ENCODE results near the gene NFAT5. TPM values are rescaled to one million over a fixed set of nuclear protein-coding genes. Genes with fewer than 3 reads are reported as not detected.
"Not testable (repeated sequence)": the region's sequence is repeated elsewhere in the genome, so short reads cannot be mapped to it uniquely, and the experiment has no call there.

The NFAT5 gene
- total RNA-seq, 1 donor from 2014 or later, result 14.3 TPM

DNA sequence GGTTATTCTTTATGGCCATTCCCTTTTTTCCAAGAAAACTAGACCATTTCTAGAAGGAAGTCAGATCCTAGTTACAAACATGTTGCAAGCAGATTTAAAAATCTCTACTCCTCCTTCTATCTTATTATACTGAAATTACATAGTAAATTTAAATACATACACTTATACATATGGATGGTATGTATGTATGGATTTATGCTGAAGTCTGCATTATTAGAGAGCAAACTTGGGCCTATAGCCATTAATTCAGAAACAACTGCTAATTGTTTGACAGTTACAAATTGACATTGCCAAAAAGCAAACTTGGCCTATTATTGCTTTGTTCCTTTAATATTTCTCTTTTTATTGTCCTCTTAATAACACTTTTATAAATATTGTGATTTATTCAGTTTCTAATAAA, 67.1 kb downstream of the NFAT5 start:
- H3K27ac Mint-ChIP-seq, result no peak overlapping the region
- TF ChIP-seq EZH2 (IDR thresholded peaks at IDR 0.05) (no peak), EZH2phosphoT487 (IDR thresholded peaks at IDR 0.05) (no peak), CTCF (IDR thresholded peaks at IDR 0.05) (no peak)

DNA sequence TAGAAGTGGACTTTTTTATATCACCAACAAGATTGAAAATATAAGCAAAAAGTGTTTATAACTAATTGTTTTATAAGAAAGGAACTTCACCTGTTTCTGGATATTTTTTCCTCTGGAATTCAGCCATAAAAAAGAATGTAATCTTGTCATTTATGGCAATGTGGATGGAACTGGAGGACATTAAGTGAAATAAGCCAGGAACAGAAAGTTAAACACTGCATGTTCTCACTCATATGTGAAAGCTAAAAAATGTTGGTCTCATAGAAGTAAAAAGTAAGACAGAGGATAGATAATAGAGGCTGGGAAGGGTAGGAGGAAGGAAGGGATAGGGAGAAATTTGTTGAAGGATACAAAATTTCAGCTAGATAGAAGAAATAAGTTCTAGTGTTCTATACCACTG, 67.6 kb downstream of the NFAT5 start:
- no peak overlapping the region for H3K4me2 ChIP-seq
- H3K79me2 ChIP-seq (ENCODE audit: low read depth), result no peaks in the 10 kb centered on the region
- H3K4me1 ChIP-seq, result no peaks in the 10 kb centered on the region
- Mint-ChIP-seq H3K4me3 (no peak overlapping the region), H3K27me3 (ENCODE audit: insufficient read depth, low read depth) (peaks cover 2% of the 10 kb centered on the region), H3K4me1 (no peaks in the 10 kb centered on the region), H3K27ac (no peak overlapping the region), H3K9me3 (peaks cover 22% of the 10 kb centered on the region), H3K36me3 (peaks cover 44% of the 10 kb centered on the region)
- no peaks in the 10 kb centered on the region for H4K20me1 ChIP-seq (ENCODE audit: low read depth)
- H3K27me3 ChIP-seq, result no peaks in the 10 kb centered on the region
- no peak for TF ChIP-seq CTCF (IDR thresholded peaks at IDR 0.05)
- no peak for TF ChIP-seq EZH2phosphoT487 (IDR thresholded peaks at IDR 0.05)
- TF ChIP-seq EZH2 (IDR thresholded peaks at IDR 0.05), result no peak
- H3K9me3 ChIP-seq (ENCODE audit: low read depth), result peaks cover 6% of the 10 kb centered on the region
- no peak for DNase-seq (ENCODE audit: low spot score)
- H3K36me3 ChIP-seq, result no peaks in the 10 kb centered on the region
- H3K4me3 ChIP-seq, result no peak overlapping the region
- no peak overlapping the region for H3K27ac ChIP-seq
- no peak overlapping the region for H2AFZ ChIP-seq (replicated peaks)
- no peaks in the 10 kb centered on the region for H3F3A ChIP-seq (ENCODE audit: low read depth)
- H3K9ac ChIP-seq, result no peak overlapping the region

More for the DNA sequence above, 67.1 kb downstream of the NFAT5 start:
- Histone ChIP-seq H3K9me3 (ENCODE audit: low read depth) (peaks cover 6% of the 10 kb centered on the region), H3K4me1 (no peaks in the 10 kb centered on the region), H3K4me2 (no peak overlapping the region), H3K79me2 (ENCODE audit: low read depth) (no peaks in the 10 kb centered on the region), H3K27me3 (no peaks in the 10 kb centered on the region), H4K20me1 (ENCODE audit: low read depth) (no peaks in the 10 kb centered on the region), H3K36me3 (no peaks in the 10 kb centered on the region), H3K9ac (no peak overlapping the region), H3K27ac (no peak overlapping the region), H3F3A (ENCODE audit: low read depth) (no peaks in the 10 kb centered on the region), H2AFZ (replicated peaks) (no peak overlapping the region), H3K4me3 (no peak overlapping the region)
- no peaks in the 10 kb centered on the region for H3K4me1 Mint-ChIP-seq
- peaks cover 2% of the 10 kb centered on the region for H3K27me3 Mint-ChIP-seq (ENCODE audit: insufficient read depth, low read depth)
- H3K36me3 Mint-ChIP-seq, result peaks cover 41% of the 10 kb centered on the region
- no peak overlapping the region for H3K4me3 Mint-ChIP-seq
- no peak for DNase-seq (ENCODE audit: low spot score)
- peaks cover 22% of the 10 kb centered on the region for H3K9me3 Mint-ChIP-seq

DNA sequence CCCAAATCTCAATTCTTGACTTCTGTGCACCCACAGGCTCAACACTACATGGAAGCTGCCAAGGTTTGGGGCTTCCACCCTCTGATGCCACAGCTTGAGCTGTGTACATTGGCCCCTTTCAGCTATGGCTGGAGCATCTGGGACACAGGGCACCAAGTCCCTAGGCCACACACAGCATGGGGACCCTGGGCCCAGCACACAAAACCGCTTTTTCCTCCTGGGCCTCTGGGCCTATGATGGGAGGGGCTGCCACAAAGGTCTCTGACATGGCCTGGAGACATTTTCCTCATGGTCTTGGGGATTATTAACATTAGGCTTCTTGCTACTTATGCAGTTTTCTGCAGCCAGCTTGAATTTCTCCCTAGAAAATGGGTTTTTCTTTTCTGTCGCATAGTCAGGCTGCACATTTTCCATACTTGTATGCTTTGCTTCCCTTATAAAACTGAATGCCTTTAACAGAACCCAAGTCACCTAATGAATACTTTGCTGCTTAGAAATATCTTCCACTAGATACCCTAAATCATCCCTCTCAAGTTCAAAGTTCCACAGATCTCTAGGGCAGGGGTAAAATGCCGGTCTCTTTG, 70.9 kb downstream of the NFAT5 start:
- peaks cover 22% of the 10 kb centered on the region for H3K9me3 Mint-ChIP-seq
- not testable (repeated sequence) for H3K27ac Mint-ChIP-seq; H3K4me1 ChIP-seq; H3K9ac ChIP-seq; H3K36me3 ChIP-seq; H3K27ac ChIP-seq; H2AFZ ChIP-seq (replicated peaks); H3K27me3 ChIP-seq; H3K27me3 Mint-ChIP-seq (ENCODE audit: insufficient read depth, low read depth); H3K4me3 Mint-ChIP-seq; H3K79me2 ChIP-seq (ENCODE audit: low read depth); H3K4me3 ChIP-seq; H3K9me3 ChIP-seq (ENCODE audit: low read depth); DNase-seq (ENCODE audit: low spot score); H3F3A ChIP-seq (ENCODE audit: low read depth); H4K20me1 ChIP-seq (ENCODE audit: low read depth); H3K4me2 ChIP-seq; H3K4me1 Mint-ChIP-seq
- H3K36me3 Mint-ChIP-seq, result peaks cover 37% of the 10 kb centered on the region

- H3K79me2 ChIP-seq (ENCODE audit: low read depth); H3K4me3 ChIP-seq; H3K36me3 ChIP-seq; H3K27ac ChIP-seq; H2AFZ ChIP-seq (replicated peaks); H3K27me3 Mint-ChIP-seq (ENCODE audit: insufficient read depth, low read depth); H3K4me3 Mint-ChIP-seq; H3K27ac Mint-ChIP-seq; H3K9me3 ChIP-seq (ENCODE audit: low read depth); H4K20me1 ChIP-seq (ENCODE audit: low read depth); H3F3A ChIP-seq (ENCODE audit: low read depth); H3K4me2 ChIP-seq; H3K4me1 ChIP-seq; H3K4me1 Mint-ChIP-seq; DNase-seq (ENCODE audit: low spot score); H3K9ac ChIP-seq; H3K27me3 ChIP-seq: not testable (repeated sequence)
- H3K9me3 Mint-ChIP-seq, result peaks cover 22% of the 10 kb centered on the region
- H3K36me3 Mint-ChIP-seq, result peaks cover 37% of the 10 kb centered on the region
Observed at GRCh38 chr16:69637206-69637865, 71.6 kb downstream of the NFAT5 start.

DNA sequence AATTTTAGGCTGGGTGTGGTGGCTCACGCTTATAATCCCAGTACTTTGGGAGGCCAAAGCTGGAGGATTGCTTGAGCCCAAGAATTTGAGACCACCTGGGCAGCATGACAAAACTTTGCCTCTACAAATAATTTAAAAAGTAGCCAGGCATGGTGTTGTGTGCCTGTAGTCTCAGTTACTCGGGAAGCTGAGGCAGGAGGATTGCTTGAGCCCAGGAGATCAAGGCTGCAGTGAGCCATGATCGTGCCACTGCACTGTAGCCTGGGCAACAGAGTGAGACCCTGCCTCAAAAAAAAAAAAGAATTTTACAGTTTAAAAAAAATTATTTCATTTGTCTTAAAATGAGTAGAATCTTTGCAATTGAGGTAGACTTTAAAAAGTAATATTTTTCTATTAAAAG, 78.2 kb downstream of the NFAT5 start:
- not testable (repeated sequence) for H3K36me3 Mint-ChIP-seq; H4K20me1 ChIP-seq (ENCODE audit: low read depth); H3K79me2 ChIP-seq (ENCODE audit: low read depth); H2AFZ ChIP-seq (replicated peaks); H3K27me3 ChIP-seq; H3K4me2 ChIP-seq; H3K4me1 ChIP-seq; H3K4me3 Mint-ChIP-seq; H3K36me3 ChIP-seq; H3K4me3 ChIP-seq; H3K27me3 Mint-ChIP-seq (ENCODE audit: insufficient read depth, low read depth); H3K9ac ChIP-seq; H3K4me1 Mint-ChIP-seq; H3K27ac Mint-ChIP-seq; H3F3A ChIP-seq (ENCODE audit: low read depth); H3K9me3 Mint-ChIP-seq; H3K27ac ChIP-seq; H3K9me3 ChIP-seq (ENCODE audit: low read depth); DNase-seq (ENCODE audit: low spot score)

All from neural progenitor cell (in vitro differentiated cells).